SW 1271 (cell line): ENCODE results near the gene SHTN1.

ENCODE experiments used
- DNase-seq, 2 experiments: peaks; one replicate each; lab custom pipeline; 2025; lab: John Stamatoyannopoulos, UW

SHTN1 gene

GRCh38 chr10:116917481-116917880, 87.5 kb downstream of the SHTN1 start:
- no peak for DNase-seq

DNA sequence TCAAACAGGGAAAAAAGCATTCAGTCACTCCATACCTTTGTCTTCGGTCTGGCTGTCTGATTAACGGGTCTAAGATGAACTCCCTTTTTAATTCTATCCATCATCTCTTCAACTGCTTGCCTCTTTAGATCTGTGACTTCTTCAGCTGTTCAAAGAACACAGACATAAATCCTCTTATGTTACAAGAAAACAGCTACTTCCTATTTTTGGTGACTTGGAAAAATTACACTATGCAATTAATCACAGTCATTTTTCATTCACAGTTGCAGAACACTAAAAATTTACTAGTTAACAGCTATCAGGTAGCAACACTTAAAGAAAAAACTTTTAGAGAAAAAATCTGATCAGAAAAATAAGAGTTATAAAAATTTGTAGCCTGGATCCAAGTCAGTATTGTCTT, 89.6 kb downstream of the SHTN1 start:
- no peak for DNase-seq

GRCh38 chr10:116913695-116914094, 91.3 kb downstream of the SHTN1 start:
- DNase-seq, result no peak

GRCh38 chr10:116912162-116912561, 92.8 kb downstream of the SHTN1 start:
- DNase-seq, result no peak

DNA sequence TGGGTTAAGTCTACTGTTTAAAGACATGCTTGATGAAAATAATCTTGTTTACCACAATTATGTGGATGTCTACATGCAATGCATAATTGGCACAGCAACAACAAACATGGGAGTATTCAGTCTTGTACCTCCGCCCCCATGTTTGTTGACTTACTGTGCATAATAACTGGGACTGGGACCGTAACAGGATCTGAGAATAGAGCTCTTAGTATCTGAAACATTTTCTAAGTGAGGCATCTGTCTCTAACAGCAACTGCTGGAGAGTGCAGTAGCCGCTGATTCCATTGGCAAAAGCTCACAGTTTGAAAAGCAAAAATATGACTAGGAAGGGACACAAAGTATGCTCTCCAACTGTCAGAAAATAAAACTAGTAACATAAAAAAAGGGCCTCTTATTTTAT, 94.1 kb downstream of the SHTN1 start:
- DNase-seq, result no peak

DNA sequence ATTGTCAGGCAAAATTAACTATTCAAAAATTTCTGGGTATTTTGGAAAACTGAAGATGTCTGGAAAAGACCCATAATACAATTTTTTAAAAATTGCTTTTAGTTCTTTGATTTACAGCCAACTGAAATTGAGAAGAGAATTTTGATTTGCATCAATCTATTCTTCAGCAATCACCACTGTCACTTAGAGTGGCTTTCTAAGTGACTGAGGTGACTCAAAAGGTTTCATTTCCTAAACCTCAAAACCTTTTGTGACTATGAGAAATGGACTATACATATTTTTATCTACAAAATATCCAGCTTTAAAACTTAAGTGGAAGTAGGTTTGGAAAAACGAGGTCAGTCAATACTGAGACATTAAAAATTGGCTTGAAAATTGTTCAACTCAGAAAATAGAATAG, 95.7 kb downstream of the SHTN1 start:
- DNase-seq, result no peak

DNA sequence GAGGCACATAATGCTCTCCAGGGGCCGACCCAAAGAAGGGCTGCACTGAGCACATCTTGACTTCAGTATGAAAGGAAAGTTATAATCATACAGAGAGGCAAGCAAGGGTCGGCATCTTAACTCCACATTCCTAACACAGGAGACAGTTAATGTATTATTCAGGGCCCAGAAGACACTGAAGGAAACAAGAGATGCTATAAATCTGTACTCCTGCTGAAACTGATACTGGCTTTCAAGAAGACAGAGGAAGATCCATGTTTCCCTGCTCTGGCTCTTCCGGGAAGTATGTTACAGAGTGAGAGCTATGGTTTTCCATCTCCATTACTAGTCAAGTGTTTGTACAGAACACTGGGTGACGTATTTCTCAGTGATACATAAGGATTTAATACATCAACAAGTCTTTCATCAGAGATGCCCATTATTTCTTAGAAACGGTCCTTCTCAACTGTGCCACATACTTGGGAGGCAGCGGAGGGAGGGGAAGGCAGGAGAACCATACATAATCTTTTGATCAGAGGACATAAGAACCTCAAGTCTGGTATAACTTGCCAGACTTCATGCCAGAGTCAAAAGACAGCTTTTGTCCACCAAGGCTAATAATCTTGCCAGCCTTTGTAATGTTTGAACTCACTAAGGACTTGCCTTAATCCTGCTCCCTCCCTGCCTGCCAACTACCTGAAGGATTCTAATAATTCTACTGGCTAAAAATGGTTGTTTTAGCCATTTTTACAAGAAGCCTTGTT, 97.6 kb downstream of the SHTN1 start:
- DNase-seq, result no peak

DNA sequence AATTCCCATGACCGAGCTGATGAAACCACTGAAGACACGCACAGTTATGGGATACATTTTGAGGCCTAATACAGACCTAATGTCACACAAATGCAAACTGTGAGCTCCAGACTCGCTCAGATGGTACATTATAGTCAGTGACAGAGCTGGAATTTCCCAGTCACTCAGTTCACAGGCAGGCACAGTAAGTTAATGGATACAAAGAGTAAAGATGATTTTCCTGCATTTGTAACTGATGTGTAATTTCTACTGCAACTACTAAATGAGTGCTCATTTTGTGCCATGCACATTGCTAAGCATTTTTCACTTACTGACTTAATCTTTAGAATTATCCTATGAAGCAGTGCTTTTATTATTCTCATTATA, 99.2 kb downstream of the SHTN1 start:
- no peak for DNase-seq

DNA sequence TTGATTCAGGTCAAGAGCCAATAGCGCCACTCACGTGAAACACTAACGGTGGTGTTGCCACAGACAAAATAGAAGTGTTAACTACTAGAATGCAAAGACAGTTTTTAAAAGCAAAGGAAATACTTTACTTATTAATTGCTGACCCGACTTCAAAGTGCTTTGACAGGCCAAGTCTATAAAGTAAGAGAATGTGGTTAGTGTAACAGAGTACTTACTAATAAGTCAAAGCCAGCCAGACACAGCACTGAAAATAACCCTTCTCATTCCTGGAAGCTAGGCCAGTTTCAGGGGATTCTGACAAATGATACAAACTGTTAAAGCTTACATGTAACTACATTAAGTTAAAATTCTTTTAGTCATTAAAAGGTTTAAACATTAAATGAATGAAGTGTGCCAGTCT, 105.4 kb downstream of the SHTN1 start:
- DNase-seq, result no peak

DNA sequence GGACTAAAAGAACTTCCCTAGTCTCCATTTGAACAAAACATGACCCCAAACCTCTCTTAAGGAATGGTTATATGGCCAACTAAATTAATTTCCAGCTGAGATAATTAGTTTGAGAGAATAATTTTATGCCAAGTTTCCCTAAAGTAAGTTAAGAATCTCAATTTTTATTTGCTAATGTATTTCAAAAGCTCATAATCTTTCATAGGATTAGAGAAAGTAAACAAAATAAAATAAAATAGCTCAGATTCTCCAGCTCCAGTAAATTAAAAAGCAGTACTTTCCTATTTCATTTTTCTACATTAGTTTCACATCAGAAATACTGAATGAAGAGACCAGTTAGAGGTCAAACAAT, 111.3 kb downstream of the SHTN1 start:
- DNase-seq, result no peak

DNA sequence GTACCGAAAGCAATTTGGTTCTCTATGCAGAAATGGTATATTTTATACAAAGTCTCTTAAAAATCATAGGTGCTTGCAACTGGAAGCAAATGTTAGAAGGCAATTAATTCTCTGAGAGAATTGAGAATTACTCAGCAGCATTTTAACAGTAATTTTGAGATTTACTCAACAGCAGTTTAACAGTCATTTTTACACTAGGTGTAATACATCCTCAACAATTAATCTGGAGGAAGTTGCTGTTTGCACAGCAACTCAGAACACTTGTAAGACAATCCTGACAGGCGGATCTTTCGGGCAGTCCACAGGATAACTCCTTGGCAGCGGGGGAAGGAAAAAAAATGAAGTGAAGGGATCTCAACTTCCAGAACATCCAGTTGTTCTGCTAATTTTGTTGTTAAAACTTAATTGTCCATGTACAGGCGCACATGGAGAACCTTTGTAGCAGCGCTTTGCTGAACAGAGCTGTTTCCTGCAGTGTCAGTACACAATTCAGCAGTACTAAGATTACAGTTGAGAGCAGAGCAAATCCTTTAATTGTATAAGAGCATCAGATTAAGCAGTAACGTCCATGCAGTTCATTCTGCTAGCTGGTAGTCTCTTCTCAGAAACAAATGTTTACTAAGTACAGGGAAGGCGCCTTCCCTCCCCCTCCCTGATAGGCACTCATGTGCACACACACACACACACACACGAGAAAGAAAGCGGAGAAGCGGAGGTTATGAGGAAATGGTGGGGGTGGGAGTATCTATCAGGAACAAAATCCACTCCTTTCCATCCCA, 111.9 kb downstream of the SHTN1 start:
- DNase-seq, result no peak

GRCh38 chr10:116891208-116891607, 113.8 kb downstream of the SHTN1 start:
- no peak for DNase-seq

- DNase-seq, result no peak
Observed at GRCh38 chr10:116889066-116889465, 115.9 kb downstream of the SHTN1 start.

- peak; percentile 19 to 72 for DNase-seq
Observed at GRCh38 chr10:116888380-116889055, 116.5 kb downstream of the SHTN1 start.

DNA sequence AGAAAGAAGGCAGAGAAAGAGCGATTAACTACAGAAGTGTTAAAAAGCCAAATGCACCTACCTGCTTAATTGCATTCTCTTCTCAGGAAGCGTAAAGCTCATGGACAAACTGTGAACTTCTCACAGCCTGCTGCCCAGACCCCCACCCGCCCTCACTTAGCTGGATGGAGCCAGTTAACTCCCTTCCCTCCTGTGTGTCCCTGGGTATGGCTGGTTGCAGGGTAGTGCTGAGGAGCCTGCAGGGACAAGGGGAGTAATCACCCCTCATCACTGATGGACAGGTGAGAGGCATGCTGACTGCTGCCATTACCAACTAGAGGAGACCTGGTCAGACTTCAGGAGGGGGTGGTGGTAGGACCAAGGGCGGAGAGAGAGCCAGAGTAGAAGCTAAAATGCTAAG, 118.2 kb downstream of the SHTN1 start:
- no peak for DNase-seq

GRCh38 chr10:116882639-116883038, 122.3 kb downstream of the SHTN1 start:
- DNase-seq, result no peak

- no peak for DNase-seq
Observed at GRCh38 chr10:116880716-116881482, 124.1 kb downstream of the SHTN1 start.

GRCh38 chr10:116879817-116880216, 125.2 kb downstream of the SHTN1 start:
- no peak for DNase-seq

DNA sequence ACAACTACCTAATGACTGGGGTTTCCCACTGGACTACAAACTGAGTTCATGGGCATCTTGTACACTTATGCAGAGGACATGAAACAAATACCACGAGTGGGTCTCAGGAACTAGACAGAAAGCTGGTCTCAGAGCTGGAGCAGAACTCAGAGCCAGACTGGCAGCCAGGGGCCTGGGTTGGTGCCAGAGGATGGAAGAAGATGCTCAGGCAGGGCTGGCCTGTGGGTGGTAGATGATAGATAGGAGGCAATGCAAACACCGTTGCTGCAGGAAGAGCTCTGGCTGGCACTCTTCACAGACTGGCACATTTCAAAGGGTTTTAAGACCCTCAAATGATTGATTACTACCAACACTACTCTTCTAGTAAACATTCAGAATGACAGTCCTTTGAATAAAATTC, 126.9 kb downstream of the SHTN1 start:
- DNase-seq, result no peak

DNA sequence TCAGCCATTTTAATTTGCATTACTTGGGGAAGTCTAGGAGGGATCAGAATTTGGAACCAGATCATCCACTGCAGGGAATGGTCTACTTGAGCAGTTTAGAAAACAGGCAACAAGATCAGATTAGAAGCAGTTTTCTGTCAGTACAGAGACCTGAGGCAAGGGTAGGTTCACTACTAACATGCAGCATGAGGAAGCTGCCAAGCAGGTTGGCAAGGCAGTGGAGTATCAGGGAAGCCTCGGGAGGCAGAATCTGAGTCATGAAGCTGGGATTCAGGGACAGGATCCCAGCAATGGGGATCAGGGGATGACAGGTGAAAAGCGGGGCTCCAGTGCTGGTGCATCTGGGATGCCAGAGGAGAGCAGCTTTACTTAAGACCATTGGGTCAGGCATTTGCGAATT, 127.6 kb downstream of the SHTN1 start:
- no peak for DNase-seq

DNA sequence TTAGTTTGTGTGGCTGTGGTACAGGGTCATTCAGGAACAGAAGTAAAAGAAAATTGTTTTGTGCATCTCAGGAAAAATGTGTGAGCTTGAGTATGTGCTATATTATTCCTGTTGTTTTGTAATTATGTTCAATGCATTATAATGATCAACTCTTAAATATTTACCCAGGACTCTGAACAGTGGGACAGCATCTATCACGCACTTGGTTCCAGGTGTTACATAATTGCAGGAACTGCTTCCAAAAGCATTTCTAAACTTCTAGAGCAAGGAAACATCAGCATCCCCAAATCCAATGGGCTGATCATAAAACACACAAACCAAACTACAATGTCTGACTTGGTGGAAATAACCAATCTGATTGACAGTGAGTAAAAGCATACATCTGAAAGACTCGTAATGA, 129.1 kb downstream of the SHTN1 start:
- no peak for DNase-seq

GRCh38 chr10:116873134-116873533, 131.9 kb downstream of the SHTN1 start:
- DNase-seq, result no peak
